ENCODE measurements around the gene SLC37A1. TPM values are rescaled to one million over a fixed set of nuclear protein-coding genes. Genes with fewer than 3 reads are reported as not detected.

SLC37A1 gene
- total RNA-seq, 1 experiment from 2014 or later: 11.2 TPM

GRCh38 chr21:42520628-42521253 is 7.1 kb downstream of the SLC37A1 start:
- POLR2A ChIA-PET (ENCODE audit: low non-redundant PET): no interaction called here
- H3K27ac ChIP-seq (ENCODE audit: low read depth, low read length, poor library complexity, severe bottlenecking): no peak overlapping the region
- no TSS peak for BruUV-seq (replicated peaks)
- no peak for DNase-seq (ENCODE audit: low spot score)
- CTCF ChIA-PET: no interaction called here
- intact Hi-C loops (cut with micrococcal nuclease; ENCODE audit: unreplicated experiment): no loop called here
- H3K4me1 ChIP-seq (ENCODE audit: insufficient read depth, low read length, poor library complexity, severe bottlenecking): peaks cover 10% of the 10 kb centered on the region
- TF ChIP-seq EZH2 (IDR thresholded peaks at IDR 0.05; ENCODE audit: borderline replicate concordance, low read depth, low read length, poor library complexity, severe bottlenecking): no peak
- no peak for TF ChIP-seq CTCF (conservative IDR thresholded peaks at IDR 0.05; ENCODE audit: low read depth, low read length)
- no peak overlapping the region for H3K4me3 ChIP-seq (ENCODE audit: low read depth, low read length, poor library complexity, severe bottlenecking)
- no peaks in the 10 kb centered on the region for H3K9me3 ChIP-seq (ENCODE audit: low read depth, low read length, poor library complexity, severe bottlenecking)
- no peaks in the 10 kb centered on the region for H3K27me3 ChIP-seq (replicated peaks; ENCODE audit: insufficient read depth, low read depth, low read length, poor library complexity)
- no peaks in the 10 kb centered on the region for H3K36me3 ChIP-seq (ENCODE audit: insufficient read depth, low read length, poor library complexity, severe bottlenecking)

GRCh38 chr21:42521384-42521783 is 7.7 kb downstream of the SLC37A1 start:
- Histone ChIP-seq H3K4me3 (ENCODE audit: low read depth, low read length, poor library complexity, severe bottlenecking) (no peak overlapping the region), H3K27me3 (replicated peaks; ENCODE audit: insufficient read depth, low read depth, low read length, poor library complexity) (no peaks in the 10 kb centered on the region), H3K9me3 (ENCODE audit: low read depth, low read length, poor library complexity, severe bottlenecking) (no peaks in the 10 kb centered on the region), H3K36me3 (ENCODE audit: insufficient read depth, low read length, poor library complexity, severe bottlenecking) (no peaks in the 10 kb centered on the region), H3K4me1 (ENCODE audit: insufficient read depth, low read length, poor library complexity, severe bottlenecking) (peaks cover 6% of the 10 kb centered on the region), H3K27ac (ENCODE audit: low read depth, low read length, poor library complexity, severe bottlenecking) (no peak overlapping the region)
- no peak for TF ChIP-seq EZH2 (IDR thresholded peaks at IDR 0.05; ENCODE audit: borderline replicate concordance, low read depth, low read length, poor library complexity, severe bottlenecking)
- TF ChIP-seq CTCF (conservative IDR thresholded peaks at IDR 0.05; ENCODE audit: low read depth, low read length): no peak
- BruUV-seq (replicated peaks): no TSS peak
- intact Hi-C loops (cut with micrococcal nuclease; ENCODE audit: unreplicated experiment): no loop called here
- no peak for DNase-seq (ENCODE audit: low spot score)
- POLR2A ChIA-PET (ENCODE audit: low non-redundant PET): no interaction called here
- CTCF ChIA-PET: no interaction called here

DNA sequence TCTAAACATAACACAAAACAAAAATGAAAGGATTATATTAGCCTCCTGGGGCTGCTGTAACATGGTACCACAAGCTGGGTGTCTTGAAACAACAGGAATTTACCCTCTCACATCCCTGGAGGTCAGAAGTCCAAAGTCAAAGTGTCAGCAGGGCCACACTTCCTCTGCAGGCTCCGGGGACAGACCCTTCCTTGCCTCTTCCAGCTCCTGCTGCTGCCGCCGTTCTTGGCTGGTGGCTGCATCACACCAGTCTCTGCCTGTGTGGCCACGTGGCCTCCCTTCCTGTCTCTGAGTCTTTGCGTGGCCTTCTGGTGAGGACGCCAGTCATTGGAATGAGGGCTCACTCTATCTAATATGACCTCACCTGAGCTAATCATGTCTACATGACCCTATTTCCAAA is 8.2 kb downstream of the SLC37A1 start:
- Histone ChIP-seq H3K9me3 (ENCODE audit: low read depth, low read length, poor library complexity, severe bottlenecking) (no peaks in the 10 kb centered on the region), H3K4me1 (ENCODE audit: insufficient read depth, low read length, poor library complexity, severe bottlenecking) (peaks cover 6% of the 10 kb centered on the region), H3K4me3 (ENCODE audit: low read depth, low read length, poor library complexity, severe bottlenecking) (no peak overlapping the region), H3K27me3 (replicated peaks; ENCODE audit: insufficient read depth, low read depth, low read length, poor library complexity) (no peaks in the 10 kb centered on the region), H3K27ac (ENCODE audit: low read depth, low read length, poor library complexity, severe bottlenecking) (no peak overlapping the region), H3K36me3 (ENCODE audit: insufficient read depth, low read length, poor library complexity, severe bottlenecking) (no peaks in the 10 kb centered on the region)
- BruUV-seq (replicated peaks): no TSS peak
- no peak for TF ChIP-seq CTCF (conservative IDR thresholded peaks at IDR 0.05; ENCODE audit: low read depth, low read length)
- POLR2A ChIA-PET (ENCODE audit: low non-redundant PET): no interaction called here
- intact Hi-C loops (cut with micrococcal nuclease; ENCODE audit: unreplicated experiment): no loop called here
- CTCF ChIA-PET: no interaction called here
- DNase-seq (ENCODE audit: low spot score): no peak

Data from A673 (cell line).